PC-9 (cell line): Measurements from ENCODE around the gene CCDC9. TPM values are rescaled to one million over a fixed set of nuclear protein-coding genes. Genes with fewer than 3 reads are reported as not detected.
A peak's percentile ranks its signal among the peaks of the same experiment; 100 is the strongest.
"Not testable (repeated sequence)": the region's sequence is repeated elsewhere in the genome, so short reads cannot be mapped to it uniquely, and the experiment has no call there.

Source experiments
- BruUV-seq: library from RNA; stranded (reverse); fragments of 400-500 nt; replicated peaks from 2 replicates; lab custom pipeline; 2021; lab: Mats Ljungman, UMichigan
- CTCF ChIA-PET: fragments of 300-600 bp; sonication (Branson Sonifier 250); formaldehyde crosslinking; loops from one replicate; lab custom pipeline; 2022; ENCODE audit warnings: antibody characterized with exemption; lab: Charles Lee
- POLR2A ChIA-PET: fragments of 300-600 bp; sonication (Branson Sonifier 250); formaldehyde crosslinking; loops from one replicate; lab custom pipeline; 2022; ENCODE audit warnings: antibody characterized with exemption; ENCODE audit not compliant: unreplicated experiment; lab: Charles Lee
- DNase-seq, 2 experiments: peaks; one replicate each; pipeline versions ENCODE4 v3.0.0 to v3.0.0-alpha.2; 2015 to 2022; ENCODE audit warnings: mixed read lengths in 1 of 2
- H2AFZ ChIP-seq: fragments of 200-600 bp; sonication (generic); 2 replicates; pipeline ENCODE4 v1.8.1; 2017; ENCODE audit warnings: antibody characterized with exemption
- H3F3A ChIP-seq: fragments of 200-600 bp; sonication (generic); 2 replicates; pipeline ENCODE4 v1.8.1; 2017; ENCODE audit warnings: antibody characterized with exemption, mild to moderate bottlenecking, low read depth; ENCODE audit not compliant: insufficient read depth
- H3K27ac ChIP-seq: fragments of 200-600 bp; sonication (generic); 2 replicates; pipeline ENCODE4 v1.6.1; 2016; ENCODE audit warnings: mixed run types
- H3K27me3 ChIP-seq: fragments of 200-600 bp; sonication (generic); 2 replicates; pipeline ENCODE4 v1.6.1; 2016; ENCODE audit warnings: low read depth, mixed run types; ENCODE audit not compliant: insufficient read depth
- H3K36me3 ChIP-seq: fragments of 200-600 bp; sonication (generic); 2 replicates; pipeline ENCODE4 v1.6.1; 2016; ENCODE audit warnings: low read depth, mixed run types
- H3K4me1 ChIP-seq: fragments of 200-600 bp; sonication (generic); replicated peaks from 2 replicates; pipeline ENCODE4 v1.6.1; 2016; ENCODE audit warnings: mixed run types; ENCODE audit not compliant: insufficient read depth
- H3K4me2 ChIP-seq: fragments of 200-600 bp; sonication (generic); 2 replicates; pipeline ENCODE4 v1.6.1; 2017; ENCODE audit warnings: mixed run types
- H3K4me3 ChIP-seq: fragments of 200-600 bp; sonication (generic); 2 replicates; pipeline ENCODE4 v1.6.1; 2016; ENCODE audit warnings: mixed run types
- H3K79me2 ChIP-seq: fragments of 200-600 bp; sonication (generic); 2 replicates; pipeline ENCODE4 v1.6.1; 2017; ENCODE audit warnings: low read depth, mixed run types
- H3K9me2 ChIP-seq: fragments of 200-600 bp; sonication (generic); 2 replicates; pipeline ENCODE4 v1.8.1; 2017; ENCODE audit warnings: mild to moderate bottlenecking; ENCODE audit not compliant: insufficient read depth
- H3K9me3 ChIP-seq: fragments of 200-600 bp; sonication (generic); 2 replicates; pipeline ENCODE4 v1.8.1; 2016; ENCODE audit warnings: low read depth; ENCODE audit not compliant: insufficient read depth
- H4K20me1 ChIP-seq: fragments of 200-600 bp; sonication (generic); 2 replicates; pipeline ENCODE4 v1.8.1; 2017; ENCODE audit not compliant: insufficient read depth
- CTCF ChIP-seq: fragments of 200-600 bp; sonication (generic); conservative IDR thresholded peaks from 2 replicates; pipeline ENCODE4 v1.6.1; 2017; ENCODE audit warnings: mixed run types, antibody characterized with exemption, mild to moderate bottlenecking, moderate library complexity
- EZH2 ChIP-seq: fragments of 200-600 bp; sonication (generic); IDR thresholded peaks from 2 replicates; pipeline ENCODE4 v1.8.0; 2017; ENCODE audit warnings: antibody characterized with exemption, low read depth
- intact Hi-C: fragments of 100-400 bp; cut with micrococcal nuclease; formaldehyde crosslinking; loops from one replicate; pipeline ENCODE4 v1.10.0; 2022; ENCODE audit not compliant: unreplicated experiment
- total RNA-seq: library from RNA; stranded (reverse); gene quantifications from 2 replicates; pipeline ENCODE4 v1.2.3, GENCODE V29; 2021

Gene CCDC9
- total RNA-seq, 1 experiment from 2014 or later = 37.0 TPM

GRCh38 chr19:47260476-47260875, 4.2 kb downstream of the CCDC9 start:
- Histone ChIP-seq H4K20me1 (0 out of 2 replicates have a peak, but pooled peaks cover 7% of the 10 kb centered on the region), H3K9me3 (no peaks in the 10 kb centered on the region), H3K4me1 (peaks cover 11% of the 10 kb centered on the region), H3F3A (peaks cover 24% of the 10 kb centered on the region), H3K79me2 (peaks cover 23% of the 10 kb centered on the region), H3K36me3 (peaks cover 19% of the 10 kb centered on the region; the same call in 1 of the 2 replicates), H3K4me3 (no peak overlapping the region), H3K4me2 (no peak overlapping the region), H3K27me3 (no peaks in the 10 kb centered on the region), H3K9me2 (no peaks in the 10 kb centered on the region), H3K27ac (no peak overlapping the region), H2AFZ (no peak overlapping the region)
- ChIA-PET POLR2A (interaction anchor here (0.6 kb wide), 1 partner anchor 665 kb away, joined by 16 read pairs; no protein-coding TSS in a partner anchor), CTCF (interaction anchor here (0.5 kb wide), 1 partner anchor 243 kb away, joined by 19 read pairs; no protein-coding TSS in a partner anchor)
- TF ChIP-seq CTCF = no peak
- TF ChIP-seq EZH2 = no peak
- DNase-seq = peak in 1 of 2 experiments; percentile 23
- intact Hi-C loops = no loop called here
- no TSS peak for BruUV-seq

GRCh38 chr19:47261946-47262793, 5.8 kb downstream of the CCDC9 start:
- H3K4me3 ChIP-seq, H3K27me3 ChIP-seq, H3K9me2 ChIP-seq, H3K4me2 ChIP-seq, BruUV-seq, H2AFZ ChIP-seq, H3K9me3 ChIP-seq, H4K20me1 ChIP-seq, H3K4me1 ChIP-seq, H3K27ac ChIP-seq, intact Hi-C loops: not testable (repeated sequence)
- peak in 1 of 2 experiments; percentile 12 for DNase-seq
- H3F3A ChIP-seq = peaks cover 17% of the 10 kb centered on the region
- peaks cover 24% of the 10 kb centered on the region; the same call in 1 of the 2 replicates for H3K36me3 ChIP-seq
- peaks cover 17% of the 10 kb centered on the region for H3K79me2 ChIP-seq
- CTCF ChIA-PET = interaction anchor here (0.6 kb wide), 1 partner anchor 371 kb away, joined by 21 read pairs; no protein-coding TSS in a partner anchor
- POLR2A ChIA-PET = interaction anchor here (0.5 kb wide), 1 partner anchor 12 kb away, joined by 4 read pairs; the partner anchor contains the start of gene INAFM1

DNA sequence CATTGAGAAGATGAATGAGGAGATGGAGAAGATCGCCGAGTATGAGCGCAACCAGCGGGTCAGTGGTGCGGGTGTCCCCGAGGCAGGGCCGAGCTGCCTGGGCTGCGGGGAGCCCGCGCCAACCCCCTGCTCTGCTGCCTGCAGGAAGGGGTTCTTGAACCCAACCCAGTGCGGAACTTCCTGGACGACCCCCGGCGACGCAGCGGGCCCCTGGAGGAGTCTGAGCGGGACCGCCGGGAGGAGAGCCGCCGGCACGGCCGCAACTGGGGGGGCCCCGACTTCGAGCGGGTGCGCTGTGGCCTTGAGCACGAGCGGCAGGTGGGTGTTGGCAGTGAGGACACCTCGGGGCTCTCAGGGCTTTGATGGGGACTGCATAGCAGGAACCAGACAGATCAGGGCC, 8.3 kb downstream of the CCDC9 start:
- H3K4me2 ChIP-seq = no peak overlapping the region
- H3F3A ChIP-seq = no peaks in the 10 kb centered on the region; the same call in 1 of the 2 replicates
- H3K9me3 ChIP-seq = no peaks in the 10 kb centered on the region
- no peaks in the 10 kb centered on the region for H4K20me1 ChIP-seq
- no peaks in the 10 kb centered on the region for H3K4me1 ChIP-seq
- ChIA-PET POLR2A (no interaction called here), CTCF (no interaction called here)
- no peaks in the 10 kb centered on the region for H3K27me3 ChIP-seq
- DNase-seq = peak in 1 of 2 experiments; percentile 10
- no peak overlapping the region for H3K27ac ChIP-seq
- no peak overlapping the region for H3K4me3 ChIP-seq
- H3K36me3 ChIP-seq = peaks cover 24% of the 10 kb centered on the region; the same call in 1 of the 2 replicates
- no peaks in the 10 kb centered on the region for H3K9me2 ChIP-seq
- BruUV-seq = no TSS peak
- no peak overlapping the region for H2AFZ ChIP-seq
- no peaks in the 10 kb centered on the region for H3K79me2 ChIP-seq
- TF ChIP-seq CTCF (no peak), EZH2 (no peak)
- intact Hi-C loops = no loop called here
